GM19452 (cell line): ENCODE data around the gene BNC2.

ENCODE experiments used
- ATAC-seq: cut with Tn5 transposase; IDR thresholded peaks from one replicate; pipeline ENCODE4 v1.9.1; 2021; ENCODE audit not compliant: unreplicated experiment

The BNC2 gene

GRCh38 chr9:16429671-16430070, 440.8 kb downstream of the BNC2 start:
- no peak for ATAC-seq

- no peak for ATAC-seq
These were observed 442.5 kb downstream of the BNC2 start for GRCh38 chr9:16427873-16428427.

GRCh38 chr9:16426716-16427115, 443.8 kb downstream of the BNC2 start:
- ATAC-seq, result no peak

- ATAC-seq, result no peak
These were observed 444.8 kb downstream of the BNC2 start for GRCh38 chr9:16425562-16426231.

GRCh38 chr9:16422114-16422513, 448.4 kb downstream of the BNC2 start:
- no peak for ATAC-seq

GRCh38 chr9:16421532-16421931, 448.9 kb downstream of the BNC2 start:
- no peak for ATAC-seq

- ATAC-seq, result no peak
These were observed 451.3 kb downstream of the BNC2 start for GRCh38 chr9:16419124-16419523.

- ATAC-seq, result no peak
These were observed 451.7 kb downstream of the BNC2 start for GRCh38 chr9:16418721-16419120.

- ATAC-seq, result no peak
These were observed 452.7 kb downstream of the BNC2 start for GRCh38 chr9:16417749-16418148.

- no peak for ATAC-seq
These were observed 453.3 kb downstream of the BNC2 start for GRCh38 chr9:16417161-16417560.

- no peak for ATAC-seq
These were observed 456.0 kb downstream of the BNC2 start for GRCh38 chr9:16414451-16414850.

- no peak for ATAC-seq
These were observed 456.9 kb downstream of the BNC2 start for GRCh38 chr9:16413509-16414016.

GRCh38 chr9:16412740-16413139, 457.7 kb downstream of the BNC2 start:
- no peak for ATAC-seq

GRCh38 chr9:16411311-16411710, 459.2 kb downstream of the BNC2 start:
- ATAC-seq, result no peak

GRCh38 chr9:16410601-16411280, 459.7 kb downstream of the BNC2 start:
- ATAC-seq, result no peak

- ATAC-seq, result no peak
These were observed 462.9 kb downstream of the BNC2 start for GRCh38 chr9:16407617-16408016.

- ATAC-seq, result no peak
These were observed 463.8 kb downstream of the BNC2 start for GRCh38 chr9:16406526-16407225.

GRCh38 chr9:16405421-16405820, 465.0 kb downstream of the BNC2 start:
- ATAC-seq, result no peak

GRCh38 chr9:16401701-16402100, 468.8 kb downstream of the BNC2 start:
- no peak for ATAC-seq

GRCh38 chr9:16398691-16399090, 471.8 kb downstream of the BNC2 start:
- no peak for ATAC-seq

- ATAC-seq, result no peak
These were observed 474.1 kb downstream of the BNC2 start for GRCh38 chr9:16396389-16396788.

GRCh38 chr9:16391369-16391768, 479.1 kb downstream of the BNC2 start:
- ATAC-seq, result no peak
